Hematopoietic multipotent progenitor cell treated with erythropoietin and hydrocortisone succinate and interleukin-3 and kit ligand, for 8 days (in vitro differentiated cells): ENCODE data around the gene PKMYT1.

Experiments
- DNase-seq: peaks from one replicate; pipeline ENCODE4 v3.0.0-alpha.2; 2015

Gene PKMYT1

GRCh38 chr16:2992383-2993081 lies 12.3 kb upstream of the PKMYT1 start:
- DNase-seq, result no peak

GRCh38 chr16:2991566-2992261 lies 11.5 kb upstream of the PKMYT1 start:
- DNase-seq, result no peak

- DNase-seq, result no peak
These were observed 10.6 kb upstream of the PKMYT1 start for GRCh38 chr16:2990891-2991290.

- DNase-seq, result no peak
These were observed 8.4 kb upstream of the PKMYT1 start for GRCh38 chr16:2988590-2989099.

GRCh38 chr16:2987833-2988232 lies 7.6 kb upstream of the PKMYT1 start:
- no peak for DNase-seq

- no peak for DNase-seq
These were observed 7.0 kb upstream of the PKMYT1 start for GRCh38 chr16:2987286-2987685.

- no peak for DNase-seq
These were observed 6.5 kb upstream of the PKMYT1 start for GRCh38 chr16:2986623-2987188.

- DNase-seq, result no peak
These were observed 5.7 kb upstream of the PKMYT1 start for GRCh38 chr16:2985893-2986355.

- DNase-seq, result no peak
These were observed 5.2 kb upstream of the PKMYT1 start for GRCh38 chr16:2985462-2985861.

GRCh38 chr16:2983706-2984136 lies 3.5 kb upstream of the PKMYT1 start:
- peak; percentile 76 for DNase-seq

- DNase-seq, result no peak
These were observed 2.2 kb upstream of the PKMYT1 start for GRCh38 chr16:2982402-2982801.

- no peak for DNase-seq
These were observed 1.6 kb upstream of the PKMYT1 start for GRCh38 chr16:2981899-2982250.

- DNase-seq, result no peak
These were observed 1.1 kb upstream of the PKMYT1 start for GRCh38 chr16:2981177-2981898.

- DNase-seq, result peak; percentile 29
These were observed 498 bp downstream of the PKMYT1 start for GRCh38 chr16:2979669-2980226.

GRCh38 chr16:2977440-2977839 lies 2.8 kb downstream of the PKMYT1 start:
- DNase-seq, result no peak

GRCh38 chr16:2976673-2977072 lies 3.6 kb downstream of the PKMYT1 start:
- no peak for DNase-seq

- no peak for DNase-seq
These were observed 4.0 kb downstream of the PKMYT1 start for GRCh38 chr16:2976201-2976600.

GRCh38 chr16:2975161-2975795 lies 5.0 kb downstream of the PKMYT1 start:
- no peak for DNase-seq

- no peak for DNase-seq
These were observed 5.8 kb downstream of the PKMYT1 start for GRCh38 chr16:2974319-2975056.

- no peak for DNase-seq
These were observed 6.5 kb downstream of the PKMYT1 start for GRCh38 chr16:2973605-2974318.

- DNase-seq, result no peak
These were observed 7.2 kb downstream of the PKMYT1 start for GRCh38 chr16:2973093-2973492.
